ENCODE data around the gene TEAD2.
"Not testable (repeated sequence)": the region's sequence is repeated elsewhere in the genome, so short reads cannot be mapped to it uniquely, and the experiment has no call there.

TEAD2 gene

DNA sequence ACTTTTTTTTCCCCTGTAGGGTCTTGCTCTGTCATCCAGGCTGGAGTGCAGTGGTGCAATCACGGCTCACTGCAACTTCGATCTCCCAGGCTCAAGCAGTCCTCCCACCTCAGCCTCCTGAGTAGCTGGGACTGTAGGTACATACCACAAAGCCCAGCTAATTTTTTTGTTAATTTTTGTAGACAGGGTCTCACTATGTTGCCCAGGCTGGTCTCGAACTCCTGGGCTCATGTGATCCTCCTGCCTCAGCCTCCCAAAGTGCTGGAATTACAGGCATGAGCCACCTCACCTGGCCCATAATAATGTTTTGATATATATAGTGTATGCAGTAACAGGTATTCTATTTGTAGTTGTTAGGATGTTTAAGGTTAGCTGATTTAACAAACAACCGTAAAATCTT lies 31.0 kb downstream of the TEAD2 start:
- not testable (repeated sequence) for FAIRE-seq

DNA sequence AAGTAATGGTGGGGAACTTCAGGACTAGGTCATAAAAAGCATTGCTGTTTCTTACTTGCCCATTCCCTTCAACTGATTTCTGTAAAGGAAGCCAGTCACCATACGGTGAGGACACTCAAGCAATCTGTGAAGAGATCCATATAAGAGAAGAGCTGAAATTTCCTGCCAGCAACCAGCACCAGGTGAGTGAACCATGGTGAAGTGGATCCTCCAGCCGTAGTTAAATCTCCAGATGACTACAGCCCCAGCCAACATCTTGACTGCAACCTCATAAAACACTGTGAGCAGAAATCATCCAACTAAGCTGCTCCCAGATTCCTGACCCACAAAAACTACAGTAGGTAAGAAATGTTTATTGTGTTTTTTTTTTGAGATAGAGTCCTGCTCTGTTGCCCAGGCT lies 33.5 kb downstream of the TEAD2 start:
- FAIRE-seq = no peak

DNA sequence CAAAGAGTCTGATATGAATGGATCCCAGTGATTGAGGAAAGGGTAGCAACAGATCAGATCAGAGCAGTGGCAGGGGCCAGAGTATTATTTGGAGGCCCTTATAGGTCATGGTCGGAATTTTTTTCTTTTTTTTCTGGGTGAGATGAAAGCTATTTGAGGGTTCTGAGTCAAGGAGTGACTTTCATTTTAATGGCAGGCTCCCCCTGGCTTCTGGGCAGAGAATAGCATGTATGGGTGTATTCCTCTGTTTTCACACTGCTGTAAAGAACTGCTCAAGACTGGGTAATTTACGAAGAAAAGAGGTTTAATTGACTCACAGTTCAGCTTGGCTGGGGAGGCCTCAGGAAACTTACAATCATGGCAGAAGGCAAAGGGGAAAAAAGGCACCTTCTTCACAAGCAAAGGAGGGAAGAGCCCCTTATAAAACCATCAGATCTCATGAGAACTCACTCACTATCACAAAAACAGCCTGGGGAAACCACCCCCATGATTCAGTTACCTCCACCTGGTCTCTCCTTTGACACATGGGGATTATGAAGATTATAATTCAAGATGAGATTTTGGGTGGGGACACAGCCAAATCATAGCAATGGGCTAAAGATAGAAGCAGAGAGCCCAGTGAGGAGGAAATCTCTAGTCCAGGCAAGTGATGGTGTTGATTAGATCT lies 34.2 kb downstream of the TEAD2 start:
- peak; percentile 3 for FAIRE-seq

DNA sequence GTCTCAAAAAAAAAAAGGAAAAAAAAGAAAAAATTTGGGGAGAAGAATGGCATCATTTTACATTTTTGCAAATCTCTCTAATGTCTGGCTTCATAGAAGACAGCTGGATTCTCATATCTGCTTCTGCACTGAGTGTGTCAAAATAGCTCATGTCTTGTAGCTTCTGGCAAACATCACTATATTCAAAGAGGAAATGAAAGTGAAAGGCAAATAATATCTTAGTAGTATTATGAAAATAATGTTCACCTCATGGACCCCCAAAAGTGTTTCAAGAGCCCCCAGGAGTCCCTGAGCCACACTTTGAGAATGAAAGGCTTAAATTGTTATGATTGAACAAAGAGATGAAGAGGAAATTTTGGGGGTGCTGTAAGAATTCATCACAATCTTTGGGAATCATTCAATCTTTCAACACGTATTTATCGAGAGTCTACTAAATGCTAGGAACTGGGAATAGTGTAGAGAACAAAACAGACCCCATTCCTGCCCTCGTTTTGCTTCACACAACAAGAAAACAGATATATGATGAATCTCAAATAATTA lies 36.0 kb downstream of the TEAD2 start:
- no peak for FAIRE-seq

DNA sequence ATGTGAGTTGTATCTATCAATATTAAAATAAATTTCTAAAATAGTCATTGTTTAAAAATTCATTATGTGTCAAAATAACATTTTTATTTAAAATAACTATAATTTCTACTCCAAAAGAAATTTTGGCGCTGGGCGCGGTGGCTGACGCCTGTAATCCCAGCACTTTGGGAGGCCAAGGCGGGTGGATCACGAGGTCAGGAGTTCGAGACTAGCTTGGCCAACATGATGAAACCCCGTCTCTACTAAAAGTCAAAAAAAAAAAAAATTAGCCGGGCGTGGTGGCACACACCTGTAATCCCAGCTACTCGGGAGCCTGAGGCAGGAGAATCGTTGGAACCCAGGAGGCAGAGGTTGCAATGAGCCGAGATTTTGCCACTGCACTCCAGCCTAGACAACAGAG lies 36.5 kb downstream of the TEAD2 start:
- FAIRE-seq = not testable (repeated sequence)

DNA sequence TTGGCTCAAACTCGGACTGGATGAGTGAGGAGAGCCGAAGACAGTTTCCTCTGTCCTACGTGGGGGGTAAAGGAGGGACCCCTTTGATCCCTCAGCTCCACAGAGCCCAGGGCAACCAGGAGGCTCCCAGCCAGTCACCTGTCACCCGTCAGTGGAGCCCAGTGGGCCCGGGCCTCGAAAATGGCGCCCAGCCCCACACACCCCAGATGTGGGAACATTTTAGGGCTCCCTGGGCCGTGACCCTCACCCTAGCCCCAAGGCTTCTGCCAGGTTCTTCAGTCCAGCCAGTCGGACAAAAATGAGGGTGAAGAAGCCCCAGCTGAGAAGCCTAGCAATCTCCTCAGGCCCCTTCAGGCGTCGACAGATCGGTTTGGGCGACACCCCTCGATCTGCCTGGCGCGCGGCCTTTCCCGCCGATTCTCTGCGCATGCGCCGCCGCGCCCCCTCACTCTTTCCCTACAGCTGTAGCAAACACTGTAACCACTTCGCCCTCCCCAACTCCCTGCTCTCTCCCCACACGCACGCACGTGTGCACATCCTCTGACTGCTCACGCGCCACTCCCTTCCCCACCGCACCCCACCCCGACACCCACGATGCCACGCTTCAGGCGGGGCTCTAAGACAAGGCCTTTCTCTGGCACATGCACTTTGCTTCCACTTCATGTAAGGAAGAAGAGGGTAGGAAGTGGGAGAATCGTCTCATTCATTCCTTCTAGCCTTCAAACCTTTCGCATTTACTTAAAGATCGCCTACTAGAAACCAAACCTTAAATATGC lies 37.2 kb downstream of the TEAD2 start, which contains the start of gene SLC6A16:
Gene SLC6A16, minus strand, starts transcription at position 391 of the 776 bp plus-strand sequence. CDS start 13,844 bp downstream, outside the sequence.
- no peak for FAIRE-seq

DNA sequence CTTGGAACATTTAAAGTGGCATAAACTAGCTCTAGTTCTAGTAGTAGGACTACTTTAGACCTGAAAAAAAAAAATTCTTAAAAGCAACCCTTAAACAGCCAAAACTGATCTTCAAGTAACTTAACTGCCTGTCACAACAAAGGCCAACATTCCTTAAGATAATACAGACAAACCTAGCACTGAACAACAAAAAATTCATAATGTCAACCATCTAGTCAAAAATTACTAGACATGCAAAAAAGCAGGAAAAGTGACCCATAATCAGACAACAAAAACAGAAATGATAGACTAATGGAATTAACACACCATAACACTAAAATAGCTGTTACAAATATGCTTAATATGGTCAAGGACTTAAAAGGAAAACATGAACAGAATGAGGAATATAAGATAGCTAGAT lies 43.9 kb downstream of the TEAD2 start:
- no peak for FAIRE-seq

DNA sequence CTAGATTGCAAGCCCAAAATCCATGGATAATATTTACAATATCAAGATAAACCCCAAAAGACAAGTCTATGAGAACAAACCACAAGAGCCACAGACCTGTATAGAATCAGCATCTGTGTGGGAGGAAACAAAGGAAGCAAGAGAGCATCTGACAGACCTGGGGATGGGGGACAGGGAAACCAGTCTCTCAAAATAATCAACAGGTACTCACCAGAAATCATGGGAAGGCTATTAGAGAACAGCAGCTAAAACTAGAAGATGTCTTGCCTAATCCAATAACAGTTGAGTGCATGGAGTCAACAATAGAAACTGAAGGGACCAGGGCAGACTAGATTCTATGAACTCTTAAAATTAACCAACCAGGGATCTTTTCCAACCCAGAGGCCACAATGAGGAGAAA lies 45.9 kb downstream of the TEAD2 start:
- FAIRE-seq = no peak

DNA sequence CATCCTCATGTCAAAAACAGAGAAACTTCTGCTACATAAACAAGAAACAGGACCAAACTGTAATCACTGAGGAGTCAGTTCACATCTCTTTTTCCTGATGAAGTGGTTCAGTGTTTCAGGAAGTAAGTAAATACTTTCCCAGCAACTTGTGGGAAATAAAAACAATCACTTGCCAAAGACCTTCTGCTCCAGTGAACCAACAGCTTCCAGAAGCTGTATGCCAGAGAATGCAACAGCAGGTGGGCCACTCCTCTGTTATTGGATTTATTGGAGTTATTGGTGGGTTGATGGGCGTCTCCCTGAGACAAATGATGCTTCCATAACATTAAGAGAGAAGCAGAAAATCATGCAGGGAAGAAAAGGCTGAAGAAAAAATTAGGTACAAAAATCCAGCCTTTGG lies 47.1 kb downstream of the TEAD2 start:
- no peak for FAIRE-seq

DNA sequence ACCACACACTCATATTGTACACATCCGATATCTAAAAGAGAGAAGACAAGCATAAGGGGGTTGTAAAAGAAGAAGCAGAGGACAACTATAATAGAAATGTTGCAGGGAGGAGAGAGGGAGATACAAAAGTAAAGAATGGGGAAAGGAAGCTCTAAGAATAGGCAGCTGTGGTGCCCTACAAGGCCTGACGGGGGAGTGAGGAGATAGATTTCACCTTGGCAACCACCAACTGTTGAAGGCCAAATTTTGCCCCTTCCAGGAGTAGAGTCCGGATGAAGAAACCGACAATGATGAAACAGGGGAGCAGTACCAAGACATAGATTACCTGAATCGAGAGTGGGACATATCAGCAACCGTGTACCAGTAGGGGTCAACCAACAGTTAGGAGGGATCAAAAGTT lies 53.1 kb downstream of the TEAD2 start:
- FAIRE-seq = no peak

DNA sequence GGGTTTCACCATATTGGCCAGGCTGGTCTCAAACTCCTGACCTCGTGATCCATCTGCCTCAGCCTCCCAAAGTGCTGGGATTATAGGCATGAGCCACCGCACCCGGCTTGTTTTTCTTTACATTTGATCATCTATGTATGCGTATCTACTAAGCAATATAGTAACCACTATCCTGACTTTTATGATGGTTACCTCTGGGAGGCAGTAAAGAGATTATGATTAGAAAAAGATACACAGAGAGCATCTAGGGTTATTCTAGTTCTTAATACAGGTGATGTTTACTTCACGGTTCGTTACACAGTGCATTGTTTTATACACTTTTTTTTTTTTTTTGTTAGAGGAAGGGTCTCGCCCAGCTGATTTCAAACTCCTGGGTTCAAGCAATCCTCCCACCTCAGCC lies 55.5 kb downstream of the TEAD2 start:
- not testable (repeated sequence) for FAIRE-seq

DNA sequence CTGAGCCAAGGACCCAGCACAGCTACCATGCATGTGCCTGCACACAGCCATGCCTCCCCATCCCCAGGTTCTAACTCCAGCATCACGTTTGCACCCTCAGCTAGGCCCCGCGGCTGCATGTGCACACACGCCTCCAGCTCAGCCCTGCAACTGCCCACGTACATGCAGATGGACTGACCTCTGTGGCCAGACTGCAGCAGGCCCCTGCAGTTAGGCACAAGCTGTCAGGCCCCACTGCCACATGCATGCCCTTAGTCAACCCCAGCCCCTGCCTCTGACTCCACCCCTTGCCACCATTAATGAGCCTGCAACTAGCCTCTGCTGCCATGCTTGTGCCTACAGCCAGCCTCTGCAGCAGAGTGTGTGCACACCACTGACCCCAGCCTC lies 60.4 kb downstream of the TEAD2 start:
- no peak for FAIRE-seq

DNA sequence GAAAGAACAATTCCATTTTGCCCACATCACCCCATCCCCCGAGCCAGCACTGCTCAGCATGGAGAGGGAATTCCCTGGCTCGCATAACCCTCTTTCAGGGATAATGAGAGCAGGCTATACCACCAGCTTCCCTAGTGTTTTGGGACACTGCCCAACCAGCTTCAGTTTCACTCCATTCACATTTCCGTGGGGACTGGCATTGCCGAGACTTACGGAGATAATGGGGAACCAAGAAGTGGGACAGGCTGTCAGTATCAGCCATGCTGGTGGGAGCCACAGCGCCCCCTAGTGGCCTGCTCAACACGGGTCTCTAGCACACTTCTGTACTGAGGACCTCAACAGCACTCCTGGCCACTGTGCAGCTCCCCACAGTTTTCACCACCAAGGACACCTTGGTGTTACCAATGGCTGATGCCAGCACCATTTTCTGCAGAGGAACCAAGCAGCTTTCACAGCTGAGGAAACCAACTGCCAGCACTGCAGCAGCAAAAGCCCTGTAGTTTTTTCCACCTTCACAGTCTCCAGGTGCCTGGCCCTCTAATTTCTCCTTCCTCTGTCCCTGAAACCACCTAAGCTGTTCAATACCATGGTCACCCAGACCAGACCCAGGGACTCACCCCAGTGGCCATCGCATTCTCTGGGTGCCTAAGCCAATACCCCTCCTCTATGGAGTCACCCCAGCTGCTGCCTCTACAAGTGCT lies 60.9 kb downstream of the TEAD2 start:
- no peak for FAIRE-seq

DNA sequence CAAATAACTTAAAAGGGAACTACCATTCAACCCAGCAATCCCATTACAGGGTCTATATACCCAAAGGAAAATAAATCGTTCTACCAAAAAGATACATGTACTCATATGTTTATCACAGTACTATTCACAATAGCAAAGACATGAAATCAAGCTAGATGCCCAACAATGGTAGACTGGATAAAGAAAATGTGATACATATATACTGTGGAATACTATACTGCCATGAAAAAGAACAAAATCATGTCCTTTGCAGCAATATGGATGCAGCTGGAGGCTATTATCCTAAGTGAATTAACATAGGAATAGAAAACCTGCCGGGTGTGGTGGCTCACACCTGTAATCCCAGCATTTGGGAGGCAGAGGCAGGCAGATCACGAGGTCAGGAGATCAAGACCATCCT lies 63.6 kb downstream of the TEAD2 start:
- not testable (repeated sequence) for FAIRE-seq

DNA sequence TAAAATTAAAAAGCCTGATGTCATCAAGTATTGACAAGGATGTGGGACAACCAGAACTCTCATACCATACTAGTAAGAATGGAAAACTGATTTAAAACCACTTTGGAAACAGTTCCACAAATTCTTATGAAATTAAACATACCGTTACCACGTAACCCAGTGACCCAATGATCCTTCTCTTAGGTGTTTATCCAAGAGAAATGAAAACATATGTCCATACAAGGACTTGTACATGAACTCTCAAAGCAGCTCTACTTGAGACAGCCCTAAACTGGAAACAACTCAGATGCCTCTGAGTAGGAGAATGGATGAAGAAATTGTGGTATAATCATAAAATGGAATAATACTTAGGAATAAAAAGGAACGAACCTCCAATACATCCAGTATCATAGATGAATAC lies 64.8 kb downstream of the TEAD2 start:
- FAIRE-seq = no peak

DNA sequence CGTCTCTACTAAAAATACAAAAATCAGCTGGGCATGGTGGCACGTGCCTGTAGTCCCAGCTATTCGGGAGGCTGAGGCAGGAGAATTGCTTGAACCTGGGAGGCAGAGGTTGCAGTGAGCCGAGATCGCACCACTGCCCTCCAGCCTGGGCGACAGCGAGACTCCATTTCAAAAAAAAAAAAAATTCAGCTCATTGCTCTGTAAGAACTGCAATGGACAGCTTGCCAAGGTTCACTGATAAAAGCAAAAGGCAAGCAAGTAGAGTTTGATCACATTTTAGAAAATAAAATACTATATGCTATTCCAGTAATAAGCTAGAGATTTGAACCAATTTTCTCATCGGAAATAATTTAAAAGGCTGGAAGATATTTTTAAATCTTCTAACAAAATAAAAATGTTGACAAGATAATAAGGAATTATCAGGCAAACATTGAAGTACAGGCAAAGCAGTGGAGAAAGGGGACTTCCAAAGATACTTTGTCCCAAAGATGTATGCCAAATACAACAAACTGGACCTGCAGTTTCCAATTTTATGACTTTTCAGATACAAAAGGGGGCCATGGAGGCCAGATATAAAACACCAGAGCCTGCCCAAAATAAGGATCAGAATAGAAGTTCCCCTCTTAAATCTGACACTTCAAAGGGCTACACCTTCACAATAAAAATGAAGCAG lies 66.9 kb downstream of the TEAD2 start:
- no peak for FAIRE-seq

DNA sequence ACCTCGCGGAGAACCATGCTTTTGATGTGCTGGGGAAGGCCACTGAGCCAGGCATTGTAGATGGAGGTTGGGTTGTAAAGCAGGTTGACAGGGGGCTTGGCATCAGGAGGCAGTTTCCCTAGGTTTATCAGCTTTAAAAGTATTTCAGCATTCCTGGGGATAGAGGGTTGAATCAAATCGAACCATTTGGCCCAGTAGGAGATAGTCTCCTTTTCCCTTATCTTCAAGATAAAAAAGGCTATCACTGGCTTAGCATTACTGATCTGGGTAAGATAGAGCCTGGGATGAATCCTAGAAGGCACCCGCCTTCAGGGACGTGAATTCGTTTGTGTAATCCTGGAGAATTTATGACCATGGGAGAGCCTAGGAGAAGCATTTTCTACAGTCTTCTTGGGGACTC lies 67.8 kb downstream of the TEAD2 start:
- no peak for FAIRE-seq

Measured in G401.6 (cell line).